HK-2 (cell line): ENCODE results near the gene ZSCAN18.

ENCODE experiments used
- DNase-seq: peaks from one replicate; pipeline ENCODE4 v3.0.0-alpha.2; 2018; ENCODE audit not compliant: unreplicated experiment

ZSCAN18 gene

DNA sequence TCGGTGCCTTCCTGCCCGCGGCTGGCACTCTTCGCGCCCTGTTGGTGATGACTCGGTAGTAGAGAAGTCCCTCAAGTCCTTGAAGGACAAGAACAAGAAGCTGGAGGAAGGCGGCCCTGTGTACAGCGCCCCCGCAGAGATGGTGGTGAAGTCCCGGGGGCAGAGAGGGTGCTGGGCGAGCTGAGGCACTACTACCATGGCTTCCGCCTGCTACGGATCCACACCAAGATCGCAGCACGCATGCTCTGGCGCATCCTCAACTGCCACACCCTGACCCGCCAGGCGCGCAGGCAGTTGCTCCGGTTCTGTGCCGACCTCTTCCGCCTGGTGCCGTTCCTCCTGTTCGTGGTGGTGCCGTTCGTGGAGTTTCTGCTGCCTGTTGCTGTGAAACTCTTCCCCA, 53.1 kb downstream of the ZSCAN18 start:
- DNase-seq, result no peak

DNA sequence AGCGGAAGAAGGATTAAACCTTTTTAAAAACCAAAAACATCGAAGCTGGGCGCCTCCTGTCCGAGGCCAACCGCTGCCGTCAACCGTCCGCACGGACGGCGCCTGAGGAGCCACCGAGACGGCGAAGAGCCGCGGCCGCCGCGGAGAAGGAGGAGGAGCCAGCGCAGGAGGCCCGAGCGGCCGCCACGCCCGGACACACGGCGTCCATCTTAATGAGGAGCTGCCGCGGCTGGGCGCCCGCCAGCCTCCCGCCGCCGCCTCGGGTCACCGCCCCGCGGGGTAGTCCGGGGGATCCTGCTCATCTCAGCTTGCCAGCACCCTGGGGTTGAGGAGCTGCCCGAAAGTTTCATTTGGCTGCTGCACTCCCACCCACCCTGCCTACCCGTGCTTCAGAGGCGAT, 53.6 kb downstream of the ZSCAN18 start:
- DNase-seq, result no peak

DNA sequence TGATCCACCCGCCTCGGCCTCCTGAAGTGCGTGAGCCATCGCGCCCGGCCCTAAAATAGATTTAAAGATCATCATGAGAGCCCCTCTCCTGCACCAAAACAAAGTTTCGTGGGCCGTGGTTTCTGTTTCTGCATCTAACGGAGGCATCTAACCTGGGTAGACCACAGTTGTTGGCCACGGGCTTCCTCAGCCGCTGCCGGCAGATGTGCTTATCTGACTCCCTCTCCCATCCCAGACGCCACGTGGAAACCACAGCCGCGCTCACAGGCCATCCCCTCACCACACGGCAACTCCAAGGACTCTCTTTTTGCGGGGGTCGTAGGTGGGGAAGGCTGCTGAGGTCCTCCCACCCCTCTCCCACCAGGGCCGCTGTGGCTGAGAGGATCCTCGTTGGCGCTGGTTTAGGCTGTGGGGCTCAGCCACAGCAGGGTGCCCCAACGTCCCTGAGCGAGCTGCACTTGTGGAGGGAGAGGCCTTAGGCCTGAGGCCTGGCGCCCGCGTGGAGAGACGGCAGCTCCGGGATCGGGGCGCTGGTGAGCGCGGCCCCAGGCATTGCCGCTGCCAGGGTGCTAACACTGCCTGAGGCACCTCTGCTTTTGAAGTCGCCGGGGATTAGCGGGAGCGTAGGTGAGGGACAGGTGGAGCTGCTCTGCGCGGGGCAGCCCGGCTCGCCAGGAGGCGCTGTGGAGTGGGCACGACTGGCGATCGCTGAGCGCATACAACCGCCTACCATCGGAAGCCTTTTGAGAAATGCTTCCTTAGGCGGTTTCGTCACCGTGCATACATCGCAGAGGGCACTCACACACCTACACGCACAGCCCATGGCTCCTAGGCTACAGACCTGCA, 55.3 kb downstream of the ZSCAN18 start:
- DNase-seq, result no peak

DNA sequence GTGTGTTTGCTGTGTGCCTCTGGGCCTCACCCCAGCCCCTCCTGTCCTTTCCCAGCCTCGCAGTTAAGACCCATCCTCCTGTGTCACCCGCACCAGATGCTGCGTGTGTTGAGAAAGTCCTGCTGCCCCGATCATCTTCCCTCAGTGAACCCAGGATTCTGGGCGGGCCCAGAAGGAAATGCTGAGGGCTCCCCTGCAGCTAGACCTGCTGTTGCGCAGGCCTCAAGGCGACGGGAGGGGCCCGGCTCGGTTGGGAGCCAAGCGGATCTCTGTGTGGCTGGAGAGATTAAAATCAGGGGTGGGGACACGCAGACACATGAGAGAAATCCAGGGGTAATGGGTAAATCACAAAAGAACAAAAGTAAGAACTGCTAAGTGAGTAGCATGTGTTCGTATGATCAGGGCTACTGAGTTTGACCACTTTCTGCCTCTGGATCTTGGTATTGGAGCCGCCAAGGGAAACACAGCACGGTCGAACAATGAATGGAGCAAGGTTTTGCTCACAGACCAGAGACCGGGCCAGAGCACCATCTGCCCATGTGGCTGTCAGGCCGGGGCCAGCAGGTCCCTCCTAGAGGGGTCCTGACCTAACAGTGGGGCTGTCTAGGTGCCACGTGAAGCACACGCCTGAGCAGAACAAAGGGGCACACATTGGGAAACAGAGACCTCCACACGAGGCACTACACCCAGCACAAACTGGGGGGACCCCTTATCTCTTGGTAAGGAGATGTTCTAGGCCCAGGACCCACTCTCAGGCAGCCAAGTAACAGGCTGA, 57.1 kb downstream of the ZSCAN18 start:
- DNase-seq, result no peak

DNA sequence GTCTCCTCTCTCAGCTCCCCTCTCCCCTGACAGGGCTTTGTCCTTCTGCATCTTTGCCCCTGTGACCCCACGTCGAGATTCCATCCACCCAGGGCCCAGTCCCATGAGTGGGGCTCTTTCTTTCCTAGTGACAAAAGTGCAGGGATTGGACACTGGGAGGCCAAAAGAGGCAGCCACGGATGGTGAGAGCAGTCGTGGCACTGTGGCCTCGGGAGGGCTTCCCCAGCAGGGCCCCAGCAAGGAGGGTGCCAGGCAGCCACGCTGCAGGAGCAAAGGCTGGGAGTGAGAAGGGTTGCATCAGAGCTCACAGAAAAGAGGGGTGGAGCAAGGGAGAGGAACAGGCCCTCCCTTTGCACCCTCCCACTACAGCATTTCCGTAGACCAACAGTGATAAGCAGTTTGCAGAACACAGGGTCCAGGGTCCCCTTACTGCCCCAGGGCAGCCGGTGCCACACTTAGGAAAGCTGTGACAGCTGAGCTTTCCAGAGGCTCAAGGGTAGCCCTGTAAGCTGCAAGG, 59.3 kb downstream of the ZSCAN18 start:
- DNase-seq, result no peak

DNA sequence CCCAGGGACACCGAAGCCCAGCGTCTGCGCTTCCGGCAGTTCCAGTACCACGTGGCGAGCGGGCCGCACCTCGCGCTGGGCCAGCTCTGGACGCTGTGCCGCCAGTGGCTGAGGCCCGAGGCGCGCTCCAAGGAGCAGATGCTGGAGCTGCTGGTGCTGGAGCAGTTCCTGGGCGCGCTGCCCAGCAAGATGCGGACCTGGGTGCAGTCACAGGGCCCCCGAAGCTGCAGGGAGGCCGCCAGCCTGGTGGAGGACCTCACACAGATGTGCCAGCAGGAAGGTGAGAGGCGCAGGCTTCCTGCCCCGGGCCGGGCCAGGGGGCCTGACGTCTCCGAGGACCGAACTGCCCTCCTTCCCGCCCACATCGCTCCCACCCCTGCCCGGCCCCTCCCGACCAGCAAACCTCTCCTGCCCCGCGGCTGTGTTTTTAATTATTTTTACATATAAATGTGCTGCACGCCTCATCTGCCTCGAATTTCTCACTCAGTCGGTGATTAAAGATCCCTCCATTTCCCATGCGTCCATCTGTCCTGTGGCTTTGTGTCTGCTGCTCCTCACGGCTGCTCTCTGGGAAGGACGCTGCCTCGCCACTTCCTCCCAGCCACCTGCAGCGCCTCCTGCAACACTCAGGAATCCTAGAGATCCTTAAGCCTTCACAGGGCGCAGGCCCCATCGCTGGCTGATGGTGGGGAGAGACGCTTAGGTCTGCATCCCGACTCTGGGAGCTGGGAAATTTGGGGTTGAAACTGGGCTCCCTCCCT, 59.9 kb downstream of the ZSCAN18 start:
- DNase-seq, result no peak

DNA sequence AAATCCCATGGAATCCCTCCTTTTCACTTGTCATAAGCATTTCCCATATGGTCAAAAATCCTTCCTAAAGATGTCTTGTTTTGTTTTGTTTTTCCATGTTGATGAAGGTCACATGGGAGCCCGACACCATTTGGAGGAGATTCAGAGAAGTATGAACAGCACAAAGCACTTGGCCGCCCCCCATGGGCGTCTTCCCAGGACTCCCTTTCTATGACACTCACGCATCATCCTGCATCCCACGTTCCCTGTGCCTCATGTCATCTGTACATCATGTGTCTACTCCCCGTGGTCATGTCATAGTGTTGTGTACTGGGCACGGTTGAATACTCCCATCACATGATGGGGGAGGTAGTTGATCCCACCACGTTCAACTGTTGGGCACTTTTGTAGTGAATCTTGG, 62.2 kb downstream of the ZSCAN18 start:
- no peak for DNase-seq

DNA sequence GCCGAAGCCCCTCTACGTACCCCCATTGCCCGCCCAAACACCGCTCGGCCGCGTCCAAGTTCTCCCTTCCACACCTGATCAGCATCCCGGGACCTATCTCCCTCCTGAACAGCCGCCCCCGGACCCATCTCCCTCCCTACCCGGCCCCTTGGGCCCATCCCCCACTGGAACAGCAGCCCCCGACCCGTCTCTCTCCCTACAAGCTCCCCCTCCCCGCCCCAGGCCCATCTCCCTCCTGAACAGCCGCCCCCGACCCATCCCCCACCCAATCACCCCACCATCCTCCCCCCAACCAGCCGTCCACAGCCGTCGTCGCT, 63.6 kb downstream of the ZSCAN18 start:
- DNase-seq, result no peak
